Uterus (tissue), 4 donors: Measurements from ENCODE around the gene P2RX2. TPM values are rescaled to one million over a fixed set of nuclear protein-coding genes. Genes with fewer than 3 reads are reported as not detected.

Source experiments
- DNase-seq, 2 donors: peaks; one replicate each; pipeline ENCODE4 v3.0.0-alpha.2; 2019 to 2020
- H3K27ac ChIP-seq, 2 donors: fragments of 200-600 bp; sonication (generic); 1 replicate in 1 of 2; 2 replicates in 1 of 2; pipeline ENCODE4 v1.5.1; 2016 to 2018
- H3K27me3 ChIP-seq, 2 donors: fragments of 200-600 bp; sonication (generic); one replicate each; pipeline ENCODE4 v1.5.1; 2018 to 2019; ENCODE audit warnings: control low read depth in 1 of 2
- H3K36me3 ChIP-seq, 2 donors: fragments of 200-600 bp; sonication (generic); one replicate each; pipeline ENCODE4 v1.5.1; 2019; ENCODE audit warnings: control low read depth in 1 of 2
- H3K4me1 ChIP-seq, 2 donors: fragments of 200-600 bp; sonication (generic); one replicate each; pipeline ENCODE4 v1.5.1; 2018 to 2019; ENCODE audit warnings: control low read depth in 1 of 2
- H3K4me3 ChIP-seq, 2 donors: fragments of 200-600 bp; sonication (generic); 1 replicate in 1 of 2; 2 replicates in 1 of 2; pipeline ENCODE4 v1.5.1; 2018 to 2019; ENCODE audit warnings: mild to moderate bottlenecking in 1 of 2
- H3K9me3 ChIP-seq, 2 donors: fragments of 200-600 bp; sonication (generic); one replicate each; pipeline ENCODE4 v1.5.1; 2019; ENCODE audit warnings: control low read depth in 1 of 2
- POLR2A ChIP-seq, 2 donors: fragments of 450-650 bp; IDR thresholded peaks; one replicate each; pipeline ENCODE4 v1.6.1; 2016; ENCODE audit warnings: antibody characterized with exemption in 2 of 2, mild to moderate bottlenecking in 1 of 2, moderate library complexity in 1 of 2
- intact Hi-C: fragments of 100-400 bp; cut with DNase I; formaldehyde crosslinking; loops from one replicate; pipeline ENCODE4 v1.15.1; 2023; ENCODE audit warnings: low total_unique reads
- total RNA-seq, 4 donors: library from RNA; depleted of rRNA in 3 of 4; stranded (reverse); fragments of >200 nt in 3 of 4; gene quantifications; one replicate each; pipeline versions ENCODE4 v1.1.0 to v1.2.4, GENCODE V29; 2014 to 2023
- TF ChIP-seq, protein P1 (sequence below), 4 experiments: fragments of 200-600 bp in 2 of 4; fragments of 450-650 bp in 2 of 4; sonication (generic) in 2 of 4; IDR thresholded peaks; one replicate each; pipeline ENCODE4 v1.5.1; 2016 to 2019; ENCODE audit warnings: antibody characterized with exemption in 4 of 4, mild to moderate bottlenecking in 2 of 4, moderate library complexity in 1 of 4
- donor health status: DM: yes; HTN: yes; CAD: no.

The P2RX2 gene
- total RNA-seq, 4 donors from 2014 or later = not detected

DNA sequence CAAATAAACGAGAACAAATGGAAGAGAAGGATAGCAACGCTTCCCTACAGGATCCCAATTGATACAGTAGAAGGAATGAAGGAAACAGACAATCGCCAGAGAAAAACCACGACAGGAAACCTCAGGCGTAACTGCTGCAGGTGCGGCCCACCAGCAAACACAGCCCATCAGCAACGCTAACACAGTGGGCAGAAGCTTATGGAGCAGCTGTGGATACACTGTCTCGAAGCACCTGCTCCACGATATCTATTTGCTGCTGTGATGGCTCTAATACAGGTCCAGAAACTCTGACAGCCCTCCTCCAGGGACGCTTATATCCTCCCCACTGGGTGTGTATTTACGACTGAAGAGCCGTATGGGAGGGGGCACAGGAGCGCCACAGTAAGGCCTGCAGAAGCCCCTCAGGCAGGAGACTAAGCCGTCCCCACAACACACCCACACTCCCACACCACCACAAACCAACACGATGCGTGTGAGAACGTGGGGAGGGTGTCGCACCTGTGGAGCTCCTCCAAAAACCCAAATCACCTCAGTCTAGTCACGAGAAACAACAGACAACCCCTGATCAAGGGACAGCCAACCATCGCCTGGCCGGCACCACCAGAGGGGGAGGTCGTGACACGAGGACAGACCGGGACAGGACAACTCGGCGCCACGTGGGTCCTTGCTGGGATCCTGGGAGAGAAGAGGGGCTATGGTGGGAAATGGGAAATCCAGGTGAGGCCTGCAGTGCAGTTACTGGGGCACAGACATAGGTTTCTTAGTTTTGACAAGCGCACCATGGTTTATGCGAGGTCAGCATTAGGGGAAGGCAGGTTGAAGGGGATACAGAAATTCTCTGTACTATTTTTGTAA is 44.6 kb downstream of the P2RX2 start:
- Histone ChIP-seq H3K9me3 (no peaks in the 10 kb centered on the region), H3K36me3 (no peaks in the 10 kb centered on the region), H3K4me1 (no peaks in the 10 kb centered on the region), H3K27ac (no peak overlapping the region), H3K27me3 (no peaks in the 10 kb centered on the region), H3K4me3 (no peak overlapping the region)
- TF ChIP-seq, protein P1, sequence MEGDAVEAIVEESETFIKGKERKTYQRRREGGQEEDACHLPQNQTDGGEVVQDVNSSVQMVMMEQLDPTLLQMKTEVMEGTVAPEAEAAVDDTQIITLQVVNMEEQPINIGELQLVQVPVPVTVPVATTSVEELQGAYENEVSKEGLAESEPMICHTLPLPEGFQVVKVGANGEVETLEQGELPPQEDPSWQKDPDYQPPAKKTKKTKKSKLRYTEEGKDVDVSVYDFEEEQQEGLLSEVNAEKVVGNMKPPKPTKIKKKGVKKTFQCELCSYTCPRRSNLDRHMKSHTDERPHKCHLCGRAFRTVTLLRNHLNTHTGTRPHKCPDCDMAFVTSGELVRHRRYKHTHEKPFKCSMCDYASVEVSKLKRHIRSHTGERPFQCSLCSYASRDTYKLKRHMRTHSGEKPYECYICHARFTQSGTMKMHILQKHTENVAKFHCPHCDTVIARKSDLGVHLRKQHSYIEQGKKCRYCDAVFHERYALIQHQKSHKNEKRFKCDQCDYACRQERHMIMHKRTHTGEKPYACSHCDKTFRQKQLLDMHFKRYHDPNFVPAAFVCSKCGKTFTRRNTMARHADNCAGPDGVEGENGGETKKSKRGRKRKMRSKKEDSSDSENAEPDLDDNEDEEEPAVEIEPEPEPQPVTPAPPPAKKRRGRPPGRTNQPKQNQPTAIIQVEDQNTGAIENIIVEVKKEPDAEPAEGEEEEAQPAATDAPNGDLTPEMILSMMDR (IDR thresholded peaks at IDR 0.05) = no peak
- TF ChIP-seq POLR2A (IDR thresholded peaks at IDR 0.05) = no peak
- intact Hi-C loops = no loop called here
- DNase-seq = no peak

DNA sequence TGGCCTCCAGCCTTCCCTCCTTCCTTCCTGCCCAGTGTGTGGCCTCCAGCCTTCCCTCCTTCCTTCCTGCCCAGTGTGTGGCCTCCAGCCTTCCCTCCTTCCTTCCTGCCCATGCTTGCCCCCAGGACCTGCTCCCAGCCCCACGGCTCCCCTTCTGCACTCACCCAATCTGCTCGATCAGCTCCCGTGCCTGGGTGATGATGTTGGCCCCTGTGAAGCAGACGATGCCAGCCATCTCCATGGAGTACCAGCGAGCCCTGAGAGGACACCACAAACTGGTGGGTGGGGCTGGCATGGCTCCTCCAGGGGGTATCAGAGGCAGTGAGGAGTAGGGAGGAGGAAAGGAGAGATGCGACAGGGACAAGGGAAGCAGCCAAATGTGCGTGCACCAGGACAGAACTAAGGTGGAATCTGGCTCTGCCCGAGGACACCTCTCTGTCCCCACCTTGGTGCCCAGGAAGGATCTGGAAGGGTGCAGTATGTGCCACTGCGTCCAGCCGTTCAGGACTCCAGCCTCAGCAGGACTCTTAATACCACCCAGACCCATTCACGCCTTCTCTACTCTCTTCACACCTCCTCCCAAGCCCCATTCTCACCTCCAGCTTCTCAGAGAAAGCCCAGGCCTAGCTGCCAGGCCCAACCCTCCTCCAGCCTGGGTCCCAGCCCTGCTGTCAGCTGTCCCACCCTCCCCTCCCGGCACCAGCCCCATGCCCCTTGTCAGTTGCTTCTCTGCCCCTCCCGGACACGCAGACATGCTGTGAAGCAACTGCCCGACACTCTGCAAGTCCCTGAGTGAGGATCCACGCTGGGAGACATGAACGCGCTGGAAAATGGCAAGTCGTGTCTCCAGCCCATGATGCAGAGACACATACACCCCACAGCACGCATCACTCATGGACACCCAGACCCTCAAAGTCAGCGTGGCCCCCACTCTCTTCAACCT is 45.9 kb downstream of the P2RX2 start:
- Histone ChIP-seq H3K27ac (no peak overlapping the region), H3K9me3 (no peaks in the 10 kb centered on the region), H3K36me3 (no peaks in the 10 kb centered on the region), H3K4me3 (no peak overlapping the region), H3K4me1 (no peaks in the 10 kb centered on the region), H3K27me3 (no peaks in the 10 kb centered on the region)
- DNase-seq = no peak
- TF ChIP-seq POLR2A (IDR thresholded peaks at IDR 0.05) = no peak
- TF ChIP-seq, protein P1 (IDR thresholded peaks at IDR 0.05) = no peak
- intact Hi-C loops = no loop called here

DNA sequence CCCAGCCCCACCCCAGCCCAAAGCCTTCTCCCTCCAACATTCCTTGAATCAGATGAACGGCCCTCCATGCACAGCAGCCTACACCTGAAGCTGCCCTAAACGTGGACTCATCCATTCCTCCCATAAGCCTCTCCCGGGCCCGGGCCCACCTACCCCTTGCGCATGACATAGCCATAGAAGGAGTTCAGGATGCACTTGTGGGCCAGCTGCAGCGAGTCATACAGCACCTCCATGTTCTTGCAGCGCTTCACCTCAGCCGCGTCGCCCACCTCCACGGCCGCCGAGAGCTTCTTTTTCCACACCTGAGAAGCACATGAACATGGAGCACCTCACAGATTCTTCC is 46.5 kb downstream of the P2RX2 start:
- Histone ChIP-seq H3K36me3 (no peaks in the 10 kb centered on the region), H3K4me1 (no peaks in the 10 kb centered on the region), H3K27me3 (no peaks in the 10 kb centered on the region), H3K4me3 (no peak overlapping the region), H3K9me3 (no peaks in the 10 kb centered on the region), H3K27ac (no peak overlapping the region)
- intact Hi-C loops = no loop called here
- DNase-seq = no peak
- no peak for TF ChIP-seq POLR2A (IDR thresholded peaks at IDR 0.05)
- TF ChIP-seq, protein P1 (IDR thresholded peaks at IDR 0.05) = no peak

DNA sequence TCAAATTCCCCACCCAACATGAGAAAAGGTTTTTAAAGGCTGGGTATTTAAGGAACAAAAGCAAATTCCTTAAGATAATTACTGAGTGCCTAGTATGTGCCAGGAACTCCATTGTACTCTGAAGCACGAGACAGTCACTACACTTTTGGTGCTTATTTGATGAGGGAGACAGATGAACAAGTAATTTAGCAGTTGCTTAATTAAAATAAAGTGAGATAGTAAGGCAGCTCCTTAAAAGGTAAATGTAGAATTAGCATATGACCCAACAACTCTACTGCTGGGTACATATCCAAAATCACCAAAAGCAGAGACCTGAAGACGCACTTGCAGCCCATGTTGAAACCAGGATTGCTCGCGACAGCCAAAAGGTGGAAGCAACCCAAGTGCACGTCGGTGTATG is 47.2 kb downstream of the P2RX2 start:
- Histone ChIP-seq H3K36me3 (no peaks in the 10 kb centered on the region), H3K4me3 (no peak overlapping the region), H3K9me3 (no peaks in the 10 kb centered on the region), H3K27ac (no peak overlapping the region), H3K27me3 (no peaks in the 10 kb centered on the region), H3K4me1 (no peaks in the 10 kb centered on the region)
- TF ChIP-seq POLR2A (IDR thresholded peaks at IDR 0.05) = no peak
- TF ChIP-seq, protein P1 (IDR thresholded peaks at IDR 0.05) = no peak
- no peak for DNase-seq
- intact Hi-C loops = no loop called here
